ENCODE data around the gene ARHGAP26. TPM values are rescaled to one million over a fixed set of nuclear protein-coding genes. Genes with fewer than 3 reads are reported as not detected.
A peak's percentile ranks its signal among the peaks of the same experiment; 100 is the strongest.

The ARHGAP26 gene
- polyA plus RNA-seq, 3 donors = 26.5 to 56.8 (median 28.7) TPM

- H3K4me3 ChIP-seq (replicated peaks in 1 of 3; ENCODE audit: low read depth in 2 of 3, low read length in 3 of 3) = no peak overlapping the region
- no peaks in the 10 kb centered on the region for H3K79me2 ChIP-seq (ENCODE audit: insufficient read depth, low read length)
- Mint-ChIP-seq H3K36me3 (no peaks in the 10 kb centered on the region), H3K4me3 (no peak overlapping the region), H3K4me1 (peaks cover 3% of the 10 kb centered on the region), H3K9me3 (peaks cover 0 to 4% (median 0%) of the 10 kb centered on the region in 7 donors), H3K27ac (no peak overlapping the region), H3K27me3 (ENCODE audit: low read depth in 3 of 3) (no peaks in the 10 kb centered on the region)
- no peak overlapping the region for H2AFZ ChIP-seq (ENCODE audit: insufficient read depth, low read depth, low read length, poor library complexity, severe bottlenecking)
- H3K9me3 ChIP-seq (replicated peaks in 1 of 2; ENCODE audit: control insufficient read depth in 1 of 2, insufficient read depth in 1 of 2, low read length in 2 of 2) = no peaks in the 10 kb centered on the region
- H3K4me1 ChIP-seq (ENCODE audit: control insufficient read depth in 1 of 2, insufficient read depth in 2 of 2, low read length in 2 of 2) = peaks cover 0 to 7% of the 10 kb centered on the region in 2 donors
- H3K36me3 ChIP-seq (replicated peaks in 1 of 2; ENCODE audit: control insufficient read depth in 1 of 2, insufficient read depth in 2 of 2, low read length in 2 of 2) = no peaks in the 10 kb centered on the region
- WGBS (ENCODE audit: insufficient coverage) = no CpG with 5 or more reads among the region's 2 CpGs
- no peak for TF ChIP-seq CTCF (IDR thresholded peaks at IDR 0.05)
- intact Hi-C loops (cut with micrococcal nuclease) = no loop called here
- DNase-seq = no peak
- no peaks in the 10 kb centered on the region for H4K20me1 ChIP-seq (ENCODE audit: insufficient read depth, low read length)
- no peak overlapping the region for H3K4me2 ChIP-seq (replicated peaks; ENCODE audit: extremely low read depth, low read length, poor library complexity, severe bottlenecking)
- no peak overlapping the region for H3K9ac ChIP-seq (ENCODE audit: insufficient read depth, low read length, poor library complexity, severe bottlenecking)
- no peaks in the 10 kb centered on the region for H3K27me3 ChIP-seq (ENCODE audit: control insufficient read depth in 2 of 2, insufficient read depth in 2 of 2, low read length in 2 of 2)
- no peak overlapping the region for H3K27ac ChIP-seq (ENCODE audit: low read depth in 1 of 2, low read length in 2 of 2)
These were observed 466.5 kb downstream of the ARHGAP26 start for GRCh38 chr5:143236682-143237081.

DNA sequence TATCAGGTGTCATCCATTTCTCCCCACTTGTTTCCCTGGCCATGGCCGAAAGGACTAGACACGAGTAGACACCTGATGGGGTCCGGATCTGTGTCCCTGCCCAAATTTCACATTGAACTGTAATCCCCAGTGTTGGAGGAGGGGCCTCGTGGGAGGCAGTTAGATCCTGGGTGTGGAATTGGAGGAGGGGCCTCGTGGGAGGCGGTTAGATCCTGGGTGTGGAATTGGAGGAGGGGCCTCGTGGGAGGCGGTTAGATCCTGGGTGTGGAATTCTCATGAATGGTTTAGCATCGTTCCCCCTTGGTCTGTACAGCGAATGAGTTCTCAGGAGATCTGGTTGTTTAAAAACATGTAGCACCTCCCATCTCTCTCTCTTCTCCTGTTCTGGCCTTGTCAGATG lies 467.5 kb downstream of the ARHGAP26 start:
- Histone ChIP-seq H3K4me2 (replicated peaks; ENCODE audit: extremely low read depth, low read length, poor library complexity, severe bottlenecking) (no peak overlapping the region), H3K4me3 (replicated peaks in 1 of 3; ENCODE audit: low read depth in 2 of 3, low read length in 3 of 3) (no peak overlapping the region), H4K20me1 (ENCODE audit: insufficient read depth, low read length) (no peaks in the 10 kb centered on the region), H3K36me3 (replicated peaks in 1 of 2; ENCODE audit: control insufficient read depth in 1 of 2, insufficient read depth in 2 of 2, low read length in 2 of 2) (no peaks in the 10 kb centered on the region), H3K9me3 (replicated peaks in 1 of 2; ENCODE audit: control insufficient read depth in 1 of 2, insufficient read depth in 1 of 2, low read length in 2 of 2) (no peaks in the 10 kb centered on the region), H3K27me3 (ENCODE audit: control insufficient read depth in 2 of 2, insufficient read depth in 2 of 2, low read length in 2 of 2) (no peaks in the 10 kb centered on the region), H3K4me1 (ENCODE audit: control insufficient read depth in 1 of 2, insufficient read depth in 2 of 2, low read length in 2 of 2) (peaks cover 0 to 4% of the 10 kb centered on the region in 2 donors), H3K79me2 (ENCODE audit: insufficient read depth, low read length) (no peaks in the 10 kb centered on the region), H3K27ac (ENCODE audit: low read depth in 1 of 2, low read length in 2 of 2) (no peak overlapping the region), H2AFZ (ENCODE audit: insufficient read depth, low read depth, low read length, poor library complexity, severe bottlenecking) (no peak overlapping the region), H3K9ac (ENCODE audit: insufficient read depth, low read length, poor library complexity, severe bottlenecking) (no peak overlapping the region)
- peaks cover 3% of the 10 kb centered on the region for H3K4me1 Mint-ChIP-seq
- no peak overlapping the region for H3K4me3 Mint-ChIP-seq
- H3K9me3 Mint-ChIP-seq = peaks cover 0 to 4% (median 0%) of the 10 kb centered on the region in 7 donors
- TF ChIP-seq CTCF (IDR thresholded peaks at IDR 0.05) = no peak
- WGBS (ENCODE audit: insufficient coverage) = 100% methylated on average over 8 of the region's 10 CpGs
- intact Hi-C loops (cut with micrococcal nuclease) = no loop called here
- no peaks in the 10 kb centered on the region for H3K27me3 Mint-ChIP-seq (ENCODE audit: low read depth in 3 of 3)
- no peaks in the 10 kb centered on the region for H3K36me3 Mint-ChIP-seq
- no peak for DNase-seq
- H3K27ac Mint-ChIP-seq = peak overlapping the region in 1 of 7 donors; percentile 13
